Measurements from ENCODE around the gene LCN9. TPM values are rescaled to one million over a fixed set of nuclear protein-coding genes. Genes with fewer than 3 reads are reported as not detected.

The LCN9 gene
- polyA plus RNA-seq, 1 donor (not counting 4 experiments of a cell fraction or from before 2014, with no cell fraction given), result not detected

DNA sequence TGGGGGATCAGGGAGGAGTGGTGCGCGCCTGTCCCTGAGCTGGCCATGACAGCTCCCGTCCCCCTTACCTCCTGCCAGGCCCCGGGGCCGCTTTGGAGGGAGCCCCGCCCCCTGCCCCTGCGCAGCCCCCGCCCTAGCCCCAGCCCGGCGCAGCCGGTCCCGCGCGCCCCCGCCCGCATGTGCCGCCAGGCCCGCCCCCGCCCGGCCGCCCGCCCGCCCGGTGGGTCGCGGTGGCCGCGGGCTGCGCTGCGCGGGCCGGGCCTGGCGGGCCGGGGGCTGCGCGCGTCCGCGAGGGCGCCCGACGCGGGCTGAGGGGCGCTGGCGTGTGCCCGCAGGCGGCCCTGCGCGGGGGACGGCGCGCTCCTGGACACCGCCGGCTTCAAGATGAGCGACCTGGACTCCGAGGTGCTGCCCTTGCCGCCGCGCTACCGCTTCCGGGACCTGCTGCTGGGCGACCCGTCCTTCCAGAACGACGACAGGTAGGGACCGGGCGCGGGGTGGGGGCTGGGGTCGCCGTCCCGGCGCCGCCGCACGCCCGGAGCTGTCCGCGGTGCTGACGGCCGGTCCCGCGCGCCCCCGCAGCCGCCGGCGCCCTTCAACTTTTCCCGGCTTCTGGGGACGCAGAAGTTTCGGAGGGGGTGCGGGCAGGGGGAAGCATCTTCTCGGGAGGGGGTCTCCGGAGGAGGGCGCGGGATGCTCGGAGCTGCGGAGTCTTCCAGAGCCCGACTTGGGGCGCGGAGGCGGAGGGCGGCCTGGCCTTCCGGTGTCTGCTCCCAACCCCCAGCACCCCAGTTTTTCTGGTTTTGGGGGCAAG lies 51.3 kb downstream of the LCN9 start:
- dilution Hi-C loops (cut with MboI; ENCODE audit: extremely low pct_ligation_motif_present, low sequenced_read_pairs), result no loop called here
- H2AFZ ChIP-seq (ENCODE audit: control insufficient read depth, low read length), result no peak overlapping the region
- no peak for TF ChIP-seq EZH2 (IDR thresholded peaks at IDR 0.05; ENCODE audit: low read length)
- TF ChIP-seq, protein P1, sequence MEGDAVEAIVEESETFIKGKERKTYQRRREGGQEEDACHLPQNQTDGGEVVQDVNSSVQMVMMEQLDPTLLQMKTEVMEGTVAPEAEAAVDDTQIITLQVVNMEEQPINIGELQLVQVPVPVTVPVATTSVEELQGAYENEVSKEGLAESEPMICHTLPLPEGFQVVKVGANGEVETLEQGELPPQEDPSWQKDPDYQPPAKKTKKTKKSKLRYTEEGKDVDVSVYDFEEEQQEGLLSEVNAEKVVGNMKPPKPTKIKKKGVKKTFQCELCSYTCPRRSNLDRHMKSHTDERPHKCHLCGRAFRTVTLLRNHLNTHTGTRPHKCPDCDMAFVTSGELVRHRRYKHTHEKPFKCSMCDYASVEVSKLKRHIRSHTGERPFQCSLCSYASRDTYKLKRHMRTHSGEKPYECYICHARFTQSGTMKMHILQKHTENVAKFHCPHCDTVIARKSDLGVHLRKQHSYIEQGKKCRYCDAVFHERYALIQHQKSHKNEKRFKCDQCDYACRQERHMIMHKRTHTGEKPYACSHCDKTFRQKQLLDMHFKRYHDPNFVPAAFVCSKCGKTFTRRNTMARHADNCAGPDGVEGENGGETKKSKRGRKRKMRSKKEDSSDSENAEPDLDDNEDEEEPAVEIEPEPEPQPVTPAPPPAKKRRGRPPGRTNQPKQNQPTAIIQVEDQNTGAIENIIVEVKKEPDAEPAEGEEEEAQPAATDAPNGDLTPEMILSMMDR (optimal IDR thresholded peaks at IDR 0.05 in 1 of 3, IDR thresholded peaks at IDR 0.05 in 1 of 3, conservative IDR thresholded peaks at IDR 0.05 in 1 of 3; ENCODE audit: extremely low read depth in 1 of 3, insufficient read depth in 2 of 3, low read length in 3 of 3), result no peak

DNA sequence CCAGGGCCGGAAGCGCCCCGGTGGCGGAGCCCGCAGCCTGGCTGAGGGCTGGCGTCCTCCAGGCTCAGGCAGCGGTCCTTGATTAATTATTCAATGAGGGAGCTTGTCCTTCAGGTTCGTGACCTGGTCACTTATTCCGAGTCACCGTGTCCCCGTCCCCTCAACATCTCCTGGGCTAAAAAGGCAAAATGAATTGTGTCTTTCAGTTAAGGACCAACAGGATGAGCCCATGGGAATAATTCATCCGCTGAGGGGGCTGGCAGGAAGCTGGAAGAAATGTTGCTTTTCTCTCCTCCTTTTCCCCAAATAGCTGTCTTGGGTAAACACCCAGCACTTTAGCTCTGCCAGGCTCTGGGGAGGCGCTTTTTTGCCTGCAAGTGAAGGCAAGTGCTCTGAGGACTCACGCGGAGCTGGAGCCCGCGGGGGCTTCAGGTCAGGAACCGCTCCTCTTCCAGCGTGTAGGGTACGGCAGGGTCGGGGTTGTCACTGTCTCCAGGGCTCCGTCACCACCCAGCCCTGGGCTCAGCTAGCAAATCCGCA lies 52.0 kb downstream of the LCN9 start:
- Histone ChIP-seq H3K4me2 (ENCODE audit: control insufficient read depth, extremely low read depth, insufficient read depth, low read depth, low read length) (no peak overlapping the region), H3K79me2 (ENCODE audit: control insufficient read depth, insufficient read depth, low read length) (no peaks in the 10 kb centered on the region), H3K27me3 (ENCODE audit: control insufficient read depth, extremely low read depth, insufficient read depth, low read length) (peaks cover 36% of the 10 kb centered on the region), H3K36me3 (ENCODE audit: control insufficient read depth in 2 of 2, extremely low read depth in 1 of 2, insufficient read depth in 2 of 2, low read length in 2 of 2) (no peaks in the 10 kb centered on the region), H3K27ac (ENCODE audit: control insufficient read depth, insufficient read depth, low read length) (no peak overlapping the region), H3K4me1 (ENCODE audit: control insufficient read depth, extremely low read depth, insufficient read depth, low read length) (no peaks in the 10 kb centered on the region), H3K9me1 (ENCODE audit: control insufficient read depth, extremely low read depth, insufficient read depth, low read length) (no peaks in the 10 kb centered on the region), H4K20me1 (ENCODE audit: control insufficient read depth, extremely low read depth, insufficient read depth, low read length) (no peaks in the 10 kb centered on the region), H3K4me3 (ENCODE audit: control insufficient read depth in 2 of 3, extremely low read depth in 1 of 3, insufficient read depth in 2 of 3, low read depth in 1 of 3, low read length in 3 of 3) (no peak overlapping the region), H3K9ac (ENCODE audit: control insufficient read depth, extremely low read depth, insufficient read depth, low read length) (no peak overlapping the region), H3K9me3 (ENCODE audit: control insufficient read depth, low read depth, low read length) (no peaks in the 10 kb centered on the region), H2AFZ (ENCODE audit: control insufficient read depth, low read length) (no peak overlapping the region)
- TF ChIP-seq, protein P1 (optimal IDR thresholded peaks at IDR 0.05 in 1 of 3, IDR thresholded peaks at IDR 0.05 in 1 of 3, conservative IDR thresholded peaks at IDR 0.05 in 1 of 3; ENCODE audit: extremely low read depth in 1 of 3, insufficient read depth in 2 of 3, low read length in 3 of 3), result no peak
- peak; percentile 83 for TF ChIP-seq EZH2 (IDR thresholded peaks at IDR 0.05; ENCODE audit: low read length)
- no peak for FAIRE-seq
- no peak for DNase-seq (ENCODE audit: low read depth, low spot score)
- dilution Hi-C loops (cut with MboI; ENCODE audit: extremely low pct_ligation_motif_present, low sequenced_read_pairs), result no loop called here

More for the DNA sequence above, 51.3 kb downstream of the LCN9 start:
- no peak overlapping the region for H3K9ac ChIP-seq (ENCODE audit: control insufficient read depth, extremely low read depth, insufficient read depth, low read length)
- no peak overlapping the region for H3K4me2 ChIP-seq (ENCODE audit: control insufficient read depth, extremely low read depth, insufficient read depth, low read depth, low read length)
- no peaks in the 10 kb centered on the region for H4K20me1 ChIP-seq (ENCODE audit: control insufficient read depth, extremely low read depth, insufficient read depth, low read length)
- no peak overlapping the region for H3K27ac ChIP-seq (ENCODE audit: control insufficient read depth, insufficient read depth, low read length)
- no peak for DNase-seq (ENCODE audit: low read depth, low spot score)
- no peaks in the 10 kb centered on the region for H3K9me3 ChIP-seq (ENCODE audit: control insufficient read depth, low read depth, low read length)
- H3K27me3 ChIP-seq (ENCODE audit: control insufficient read depth, extremely low read depth, insufficient read depth, low read length), result peaks cover 36% of the 10 kb centered on the region
- no peaks in the 10 kb centered on the region for H3K9me1 ChIP-seq (ENCODE audit: control insufficient read depth, extremely low read depth, insufficient read depth, low read length)
- no peaks in the 10 kb centered on the region for H3K36me3 ChIP-seq (ENCODE audit: control insufficient read depth in 2 of 2, extremely low read depth in 1 of 2, insufficient read depth in 2 of 2, low read length in 2 of 2)
- FAIRE-seq, result no peak
- H3K79me2 ChIP-seq (ENCODE audit: control insufficient read depth, insufficient read depth, low read length), result no peaks in the 10 kb centered on the region
- no peaks in the 10 kb centered on the region for H3K4me1 ChIP-seq (ENCODE audit: control insufficient read depth, extremely low read depth, insufficient read depth, low read length)
- no peak overlapping the region for H3K4me3 ChIP-seq (ENCODE audit: control insufficient read depth in 2 of 3, extremely low read depth in 1 of 3, insufficient read depth in 2 of 3, low read depth in 1 of 3, low read length in 3 of 3)
